Measurements from ENCODE around the gene CDKN2AIPNL.
A peak's percentile ranks its signal among the peaks of the same experiment; 100 is the strongest.
"Not testable (repeated sequence)": the region's sequence is repeated elsewhere in the genome, so short reads cannot be mapped to it uniquely, and the experiment has no call there.

CDKN2AIPNL gene

DNA sequence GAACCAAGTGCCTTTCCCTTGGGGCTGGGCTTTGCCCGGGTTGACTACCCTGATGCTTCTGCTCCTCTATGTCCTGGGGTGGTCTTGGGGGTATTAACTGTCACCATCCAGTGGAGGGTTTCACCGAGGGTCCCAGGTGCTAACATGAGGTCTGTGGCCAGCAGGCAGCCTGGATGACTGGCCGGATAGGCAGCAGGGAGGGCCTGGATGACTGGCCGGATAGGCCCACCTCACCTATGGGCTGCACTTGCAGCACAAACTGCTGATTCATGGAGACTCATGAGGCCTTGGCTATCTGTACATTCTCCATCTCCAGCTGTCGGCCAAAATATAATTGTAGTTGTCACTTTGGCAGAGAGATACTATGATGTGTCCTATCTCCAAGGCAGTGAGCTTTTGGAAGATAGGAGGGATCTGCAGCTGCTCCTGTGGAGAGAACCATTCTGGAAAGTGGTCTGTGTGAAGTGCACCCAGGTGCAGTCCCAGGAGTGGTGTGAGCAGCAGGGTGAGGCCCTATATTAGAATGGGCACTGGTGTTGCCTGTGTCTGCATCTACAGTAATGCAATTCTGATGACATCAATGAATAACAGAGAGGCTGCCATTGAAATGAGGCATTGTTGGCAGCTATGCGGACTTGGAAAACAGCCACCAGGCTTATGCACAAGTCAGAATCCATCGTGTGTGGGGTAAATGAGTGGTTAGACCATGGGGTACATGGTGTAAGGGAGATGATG, 26.3 kb upstream of the CDKN2AIPNL start:
- peak; percentile 70 to 72 for DNase-seq

DNA sequence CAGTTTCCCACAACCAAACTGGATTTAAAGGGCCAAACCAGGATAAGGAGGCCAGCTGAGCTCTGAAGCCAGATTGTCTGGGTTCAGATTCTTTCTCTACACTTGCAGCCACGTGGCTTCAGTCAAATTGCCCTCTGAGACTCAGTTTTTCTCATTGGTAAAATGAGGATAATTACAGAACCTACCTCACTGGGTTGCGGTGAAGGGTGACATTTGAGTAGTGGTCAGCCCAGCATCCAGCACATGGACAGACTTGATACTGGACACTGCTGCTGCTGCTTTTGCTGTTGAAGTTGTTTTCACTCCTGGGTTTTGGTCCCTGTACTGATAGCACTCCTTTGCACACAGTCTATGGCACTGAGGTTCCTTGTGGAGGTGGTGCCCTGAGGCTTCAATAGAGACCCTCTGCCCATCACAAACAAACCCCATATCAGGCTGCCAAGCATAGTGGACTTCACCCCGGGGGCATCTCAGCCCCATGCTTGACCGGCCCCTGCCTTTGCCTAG, 25.7 kb upstream of the CDKN2AIPNL start:
- no peak for DNase-seq

DNA sequence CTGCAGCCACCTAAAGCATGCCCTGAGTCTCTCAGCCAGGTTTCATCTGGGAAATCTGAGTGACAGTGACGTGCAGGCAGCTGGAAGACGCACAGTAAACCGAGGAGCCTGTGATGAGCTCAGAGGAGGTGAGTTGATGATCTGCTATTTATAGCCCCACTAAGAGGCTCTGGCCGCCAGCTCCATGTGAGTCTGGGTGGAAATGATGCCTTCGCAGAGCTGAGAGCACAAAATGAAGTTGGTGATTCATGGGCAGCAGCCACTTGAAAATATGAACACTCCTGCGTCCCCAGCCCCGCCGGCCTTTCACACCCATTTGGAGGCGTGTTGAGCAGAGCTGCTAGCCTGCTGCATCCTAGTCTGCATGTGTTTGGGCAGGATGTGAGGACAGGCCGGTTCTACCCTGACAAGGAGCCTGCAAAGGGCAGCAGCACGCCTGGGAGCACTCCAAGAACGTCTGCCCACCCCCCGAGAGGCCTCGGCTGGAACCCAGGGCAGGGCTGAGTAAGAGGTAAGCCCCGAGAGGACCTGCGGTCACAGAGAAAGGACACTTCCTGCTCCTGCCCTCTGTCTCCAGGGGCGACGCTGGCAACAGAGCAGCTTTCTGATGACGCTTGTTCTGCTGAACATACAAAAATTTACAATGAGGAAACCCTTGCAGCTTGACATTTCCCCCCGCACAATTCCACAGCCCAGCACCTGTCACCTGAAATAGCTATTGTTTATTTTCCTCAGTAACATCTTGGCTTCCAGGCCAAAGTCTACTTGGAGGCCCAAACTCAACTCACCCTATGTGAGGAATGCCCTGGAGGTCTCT, 25.1 kb upstream of the CDKN2AIPNL start:
- DNase-seq = peak; percentile 94

DNA sequence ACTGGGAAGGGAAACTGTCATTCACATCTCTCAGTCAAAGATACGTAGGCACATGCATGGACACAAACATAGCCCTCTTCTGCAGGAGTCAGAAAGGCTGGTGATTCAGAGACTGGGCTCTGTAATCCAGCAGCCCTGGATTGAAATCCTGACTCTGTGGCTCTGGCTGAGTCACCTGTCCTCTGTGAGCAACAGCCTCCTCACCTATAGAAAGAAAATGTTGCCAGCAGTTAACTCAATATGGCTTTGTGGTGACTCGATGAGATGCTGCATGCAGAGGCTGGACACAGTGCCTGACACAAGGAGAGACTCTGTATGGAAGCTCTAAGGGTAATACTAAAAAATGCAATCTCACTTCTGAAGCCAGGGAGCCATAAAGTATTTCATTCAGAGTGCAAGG, 23.9 kb upstream of the CDKN2AIPNL start:
- no peak for DNase-seq

DNA sequence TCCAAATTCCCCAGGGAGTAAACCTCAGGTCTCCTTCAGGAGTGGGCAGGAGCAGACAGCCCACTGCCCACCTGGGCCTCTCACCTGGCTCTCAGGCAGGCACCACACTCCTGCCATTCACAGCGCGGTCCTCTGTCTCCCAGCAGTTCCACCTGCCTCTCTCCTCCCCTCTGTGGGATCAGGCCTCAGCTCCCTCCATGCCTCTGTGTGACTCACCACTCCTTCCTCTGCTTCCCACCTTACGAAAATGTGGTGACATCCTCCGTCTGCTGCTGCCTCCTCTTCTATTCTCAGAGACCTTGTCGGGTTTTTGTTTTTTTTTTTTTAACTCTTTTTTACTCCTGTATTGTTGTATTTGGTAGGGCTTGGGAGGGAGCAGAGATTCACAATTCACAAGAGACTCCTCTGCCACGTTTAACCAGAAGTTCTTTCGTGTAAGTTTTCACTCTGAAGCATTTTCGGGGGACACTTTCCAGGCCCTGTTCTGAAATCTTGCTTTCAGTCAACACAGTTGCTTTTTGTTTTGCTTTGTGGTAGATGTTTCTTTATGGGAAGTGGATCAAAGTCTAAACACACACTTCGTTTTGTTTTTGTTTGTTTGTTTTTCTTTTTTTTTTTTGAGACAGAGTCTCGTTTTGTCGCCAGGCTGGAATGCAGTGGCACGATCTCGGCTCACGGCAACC, 21.1 kb upstream of the CDKN2AIPNL start:
- DNase-seq = peak in 1 of 2 experiments; percentile 11

DNA sequence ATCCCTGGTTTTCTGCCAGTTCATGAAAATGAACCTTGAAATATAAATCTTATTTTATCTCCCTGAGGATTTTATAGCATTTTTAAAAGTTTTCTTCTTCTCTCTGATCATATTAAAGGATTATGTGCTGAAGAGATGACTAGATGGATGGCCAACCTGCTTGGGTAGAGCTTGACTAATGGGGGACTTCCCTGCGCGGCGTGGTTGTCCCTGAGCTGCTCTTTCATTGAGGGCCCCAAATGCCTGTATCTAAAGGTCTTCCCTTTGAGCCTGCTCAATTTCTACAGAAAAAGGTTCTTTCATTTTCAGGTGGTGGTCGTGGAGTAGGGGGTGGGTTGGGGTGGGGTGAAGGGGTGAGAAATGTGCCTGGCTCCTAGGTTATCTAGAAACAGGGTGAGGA, 20.5 kb upstream of the CDKN2AIPNL start:
- no peak for DNase-seq

DNA sequence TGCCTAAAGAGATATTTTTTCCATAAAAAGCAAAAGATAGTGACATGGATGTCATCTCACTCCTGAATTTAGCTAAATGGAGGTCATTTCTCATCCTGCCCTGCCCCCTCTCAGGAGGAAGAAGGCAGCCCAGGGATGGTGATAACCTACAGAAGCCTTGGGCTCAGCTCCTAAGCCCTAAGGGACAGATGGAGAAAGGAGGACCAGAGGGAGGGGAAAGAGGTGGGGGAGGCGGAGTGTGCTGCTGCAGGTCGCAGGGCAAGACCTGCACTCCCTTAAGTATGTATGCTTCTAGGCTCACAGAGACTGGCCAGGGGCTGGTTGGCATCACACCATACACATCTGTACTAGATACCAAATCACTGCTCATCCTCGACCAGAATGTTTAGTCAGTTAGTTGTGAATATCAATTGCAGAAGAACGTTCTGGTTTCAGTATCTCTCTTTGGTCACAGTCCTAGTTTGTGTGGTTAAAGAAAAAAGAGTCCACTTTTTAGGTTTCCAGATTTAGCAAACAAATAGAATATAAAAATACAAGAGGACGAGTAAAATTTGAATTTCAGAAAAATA, 18.4 kb upstream of the CDKN2AIPNL start:
- no peak for DNase-seq

DNA sequence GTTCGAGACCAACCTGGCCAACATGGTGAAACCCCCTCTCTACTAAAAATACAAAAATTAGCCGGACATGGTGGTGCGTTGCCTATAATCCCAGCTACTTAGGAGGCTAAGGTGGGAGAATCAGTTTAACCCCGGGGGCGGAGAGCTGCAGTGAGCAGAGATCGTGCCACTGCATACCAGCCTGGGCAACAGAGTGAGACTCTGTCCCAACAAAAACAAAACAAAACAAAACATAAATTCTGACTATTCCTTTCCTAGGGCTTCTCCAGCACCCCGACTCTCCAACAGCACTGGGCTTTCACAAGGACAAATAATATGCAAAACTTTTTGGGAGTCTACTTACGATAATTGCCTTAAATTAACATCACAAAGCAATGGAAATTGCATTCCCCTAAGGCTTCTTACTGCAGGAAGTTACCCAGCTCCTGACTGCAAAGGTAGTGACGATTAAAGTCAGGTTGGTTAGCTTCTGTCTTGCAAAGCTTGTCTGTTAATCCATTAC, 15.9 kb upstream of the CDKN2AIPNL start:
- DNase-seq = no peak

DNA sequence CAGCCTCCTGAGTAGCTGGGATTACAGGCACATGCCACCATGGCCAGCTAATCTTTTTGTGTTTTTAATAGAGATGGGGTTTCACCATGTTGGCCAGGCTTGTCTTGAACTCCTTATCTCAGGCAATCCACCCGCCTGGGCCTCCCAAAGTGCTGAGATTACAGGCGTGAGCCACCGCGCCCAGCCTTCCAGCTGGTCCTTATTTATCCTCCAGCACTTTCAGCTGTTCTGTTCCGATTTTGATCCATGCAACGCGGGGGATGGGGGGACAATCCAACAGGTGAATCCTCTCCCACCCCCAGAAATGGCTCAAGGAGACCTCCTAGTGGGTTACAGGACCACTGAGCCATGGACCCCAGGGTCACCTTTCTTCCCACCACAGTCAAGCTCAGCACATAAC, 14.7 kb upstream of the CDKN2AIPNL start:
- no peak for DNase-seq

DNA sequence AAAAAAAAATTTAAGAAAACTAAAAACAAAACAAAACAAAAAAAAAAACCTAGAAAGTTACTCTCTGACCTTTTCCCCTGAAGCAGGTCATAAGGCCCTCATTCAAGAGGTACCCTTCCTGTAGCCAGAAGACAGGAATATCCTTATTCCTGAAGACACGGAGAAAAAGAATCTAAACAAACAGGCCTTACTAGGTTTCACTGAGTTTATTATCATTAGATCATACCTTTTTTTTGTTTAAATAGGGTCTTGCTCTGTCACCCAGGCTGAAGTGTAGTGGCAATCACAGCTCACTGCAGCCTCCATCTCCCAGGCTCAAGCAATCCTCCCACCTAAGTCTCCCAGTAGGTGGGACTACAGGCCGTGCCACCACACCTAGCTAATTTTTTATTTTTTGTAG, 11.7 kb upstream of the CDKN2AIPNL start:
- no peak for DNase-seq

DNA sequence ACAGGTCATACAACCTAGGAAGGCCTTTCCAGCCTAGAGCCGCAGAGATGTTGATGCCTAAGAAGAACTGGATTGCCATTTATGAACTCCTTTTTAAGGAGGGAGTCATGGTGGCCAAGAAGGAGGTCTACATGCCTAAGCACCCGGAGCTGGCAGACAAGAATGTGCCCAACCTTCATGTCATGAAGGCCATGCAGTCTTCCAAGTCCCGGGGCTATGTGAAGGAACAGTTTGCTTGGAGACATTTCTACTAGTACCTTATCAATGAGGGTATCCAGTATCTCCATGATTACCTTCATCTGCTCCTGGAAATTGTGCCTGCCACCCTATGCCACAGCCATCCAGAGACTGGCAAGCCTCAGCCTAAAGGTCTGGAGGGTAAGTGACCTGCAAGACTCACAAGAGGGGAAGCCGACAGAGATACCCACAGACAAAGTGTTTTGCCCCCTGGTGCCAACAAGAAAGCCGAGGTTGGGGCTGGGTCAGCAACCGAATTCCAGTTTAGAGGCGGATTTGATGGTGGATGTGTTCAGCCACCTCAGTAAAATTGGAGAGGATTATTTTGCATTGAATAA, 11.2 kb upstream of the CDKN2AIPNL start:
- no peak for DNase-seq

DNA sequence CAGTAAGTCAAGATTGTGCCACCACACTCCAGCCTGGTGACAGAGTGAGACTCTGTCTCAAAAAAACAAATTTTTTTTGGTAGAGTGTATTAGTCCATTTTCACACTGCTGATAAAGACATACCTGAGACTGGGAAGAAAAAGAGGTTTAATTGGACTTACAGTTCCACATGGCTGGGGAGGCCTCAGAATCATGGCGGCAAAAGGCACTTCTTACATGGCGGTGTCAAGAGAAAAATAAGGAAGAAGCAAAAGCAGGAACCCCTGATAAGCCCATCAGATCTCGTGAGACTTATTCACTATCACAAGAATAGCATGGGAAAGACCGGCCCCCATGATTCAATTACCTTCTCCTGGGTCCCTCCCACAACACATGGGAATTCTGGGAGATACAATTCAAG, 9.4 kb upstream of the CDKN2AIPNL start:
- DNase-seq = not testable (repeated sequence)

DNA sequence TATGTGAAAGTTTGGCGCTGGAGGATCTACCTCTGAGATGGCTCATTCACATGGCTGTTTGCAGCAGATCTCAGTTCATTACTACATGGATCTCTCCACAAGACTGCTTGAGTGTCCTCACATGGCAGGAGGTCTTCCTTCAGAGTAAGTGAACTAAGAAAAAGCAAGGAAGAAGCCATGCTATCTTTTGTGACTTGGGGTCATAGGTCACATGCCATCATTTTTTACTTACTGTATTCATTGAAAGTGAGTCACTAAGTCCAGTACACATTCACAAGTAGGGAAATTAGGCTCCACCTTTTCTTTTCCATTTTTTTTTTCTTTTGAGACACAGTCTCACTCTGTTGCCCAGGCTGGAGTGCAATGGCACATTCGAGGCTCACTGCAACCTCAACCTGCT, 8.7 kb upstream of the CDKN2AIPNL start:
- DNase-seq = no peak

DNA sequence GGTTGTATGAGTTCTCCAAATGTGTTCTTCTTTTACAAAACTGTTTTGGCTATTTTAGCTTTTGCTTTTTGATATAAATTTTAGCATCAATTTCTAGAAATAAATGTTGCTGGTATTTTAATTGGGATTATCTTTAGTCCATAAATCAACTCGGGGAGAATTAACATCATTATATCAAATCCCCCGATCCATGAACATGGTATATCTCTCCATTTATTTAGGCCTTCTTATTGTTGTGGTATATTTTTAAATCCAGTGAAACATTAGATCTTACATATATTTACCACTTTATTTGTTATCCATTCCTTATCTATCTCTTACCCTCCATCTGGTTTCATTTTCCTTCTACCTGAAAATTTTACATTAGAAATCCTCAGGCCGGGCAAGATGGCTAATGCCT, 7.3 kb upstream of the CDKN2AIPNL start:
- no peak for DNase-seq

DNA sequence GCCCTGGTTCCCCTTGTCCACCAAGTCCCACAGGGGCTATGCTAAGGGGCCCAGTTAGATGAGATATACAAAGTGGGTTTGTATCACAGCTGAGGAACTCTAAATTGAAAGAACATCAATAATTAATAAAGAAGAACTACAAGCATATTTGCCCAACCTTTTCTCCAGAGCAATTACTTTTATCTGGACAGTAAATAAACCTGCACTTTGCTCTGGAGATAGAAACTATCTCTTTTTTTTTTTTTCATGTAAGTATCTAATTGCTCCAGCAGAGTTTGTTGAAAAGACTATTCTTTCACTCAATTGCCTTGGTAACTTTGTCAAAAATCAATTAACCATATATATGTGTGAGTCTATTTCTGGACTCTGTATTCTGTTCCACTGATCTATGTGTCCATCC, 6.0 kb upstream of the CDKN2AIPNL start:
- no peak for DNase-seq

DNA sequence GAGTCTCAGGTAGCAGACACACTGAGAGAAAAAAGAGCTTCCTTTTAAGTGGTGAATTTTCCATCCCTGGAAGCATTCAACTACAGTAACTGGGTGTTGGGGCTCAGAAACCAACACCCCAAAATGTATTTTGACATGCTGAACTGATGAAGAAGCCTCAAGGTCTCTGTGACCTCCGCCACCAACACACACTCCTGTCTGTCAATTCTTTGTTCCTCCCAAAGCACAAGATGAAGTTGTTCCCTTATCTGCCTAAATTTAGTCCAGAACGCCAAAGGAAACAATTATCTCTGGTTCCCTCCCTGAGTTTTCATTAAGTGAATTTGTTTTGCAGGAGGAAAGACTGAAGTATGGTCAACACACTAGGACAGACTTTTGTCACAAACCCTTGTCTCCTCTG, 1.4 kb upstream of the CDKN2AIPNL start:
- DNase-seq = no peak

DNA sequence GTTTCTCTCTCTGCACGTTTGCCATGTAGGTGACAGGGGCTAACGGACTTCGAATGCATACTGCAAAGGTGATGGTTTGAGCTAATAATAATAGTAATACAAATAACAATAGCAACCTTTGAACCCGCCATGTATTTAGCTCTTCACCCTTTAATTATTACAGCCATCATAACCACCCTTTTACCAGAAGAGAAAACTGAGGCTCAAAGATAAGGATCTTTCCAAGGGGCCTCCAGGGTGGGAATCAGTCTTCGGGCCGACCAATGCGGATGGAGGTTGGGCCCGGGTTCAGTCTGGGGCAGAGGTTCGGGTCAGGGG, 494 bp downstream of the CDKN2AIPNL start:
- DNase-seq = no peak

DNA sequence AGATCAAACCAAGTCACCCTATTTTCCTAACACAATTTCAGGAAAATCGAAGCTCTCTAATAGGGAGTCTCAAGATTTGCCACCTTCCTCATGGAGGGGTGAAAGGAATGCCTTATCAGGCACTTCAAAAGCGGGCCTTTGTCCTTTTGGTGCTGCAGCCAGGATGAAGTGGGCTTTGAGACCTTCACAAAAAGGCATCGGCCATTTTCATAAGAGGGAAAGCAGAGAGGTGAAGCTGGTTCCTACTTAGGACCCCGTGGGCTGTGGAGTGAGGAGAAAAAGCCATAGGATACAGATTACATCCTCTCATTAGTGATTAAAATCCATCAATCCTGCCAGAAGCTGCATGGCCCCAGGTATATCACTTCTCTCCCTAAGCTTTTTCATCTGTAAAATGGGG, 859 bp downstream of the CDKN2AIPNL start:
- no peak for DNase-seq

DNA sequence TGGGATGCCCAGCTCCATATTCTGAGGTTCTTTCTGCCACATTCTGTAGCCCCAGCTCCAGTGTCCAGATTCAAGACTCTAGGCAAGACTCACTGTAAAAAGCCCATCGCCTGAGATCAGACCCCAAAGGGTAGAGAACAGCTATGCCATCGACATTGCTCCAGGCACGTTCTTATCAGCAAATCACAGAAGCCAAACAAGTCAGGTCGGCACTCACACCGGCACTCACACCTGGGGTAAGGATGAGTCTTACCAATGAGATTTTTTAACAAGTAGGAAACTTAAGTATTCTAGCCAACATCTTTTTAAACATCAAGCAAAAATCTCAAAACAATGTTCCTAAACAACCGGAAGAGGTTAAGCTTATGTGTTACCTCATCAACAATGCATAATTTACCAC, 2.4 kb downstream of the CDKN2AIPNL start:
- no peak for DNase-seq

DNA sequence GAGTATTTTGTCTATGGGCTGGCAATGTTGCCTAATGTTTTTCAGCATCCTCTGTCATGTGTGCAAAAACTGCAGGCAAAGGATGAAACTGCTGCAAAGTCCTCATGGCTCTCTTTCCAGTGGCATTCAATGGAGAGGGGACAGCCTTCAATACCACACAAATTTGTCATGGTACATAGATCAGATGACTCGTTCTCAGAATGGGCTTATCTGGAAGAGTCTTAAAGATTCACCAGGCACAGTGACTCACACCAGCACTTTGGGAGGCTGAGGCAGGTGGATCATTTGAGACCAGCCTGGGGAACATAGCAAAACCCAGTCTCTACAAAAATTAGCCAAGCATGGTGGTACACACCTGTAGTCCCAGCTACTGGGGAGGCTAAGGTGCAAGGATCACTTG, 5.3 kb downstream of the CDKN2AIPNL start:
- no peak for DNase-seq

DNA sequence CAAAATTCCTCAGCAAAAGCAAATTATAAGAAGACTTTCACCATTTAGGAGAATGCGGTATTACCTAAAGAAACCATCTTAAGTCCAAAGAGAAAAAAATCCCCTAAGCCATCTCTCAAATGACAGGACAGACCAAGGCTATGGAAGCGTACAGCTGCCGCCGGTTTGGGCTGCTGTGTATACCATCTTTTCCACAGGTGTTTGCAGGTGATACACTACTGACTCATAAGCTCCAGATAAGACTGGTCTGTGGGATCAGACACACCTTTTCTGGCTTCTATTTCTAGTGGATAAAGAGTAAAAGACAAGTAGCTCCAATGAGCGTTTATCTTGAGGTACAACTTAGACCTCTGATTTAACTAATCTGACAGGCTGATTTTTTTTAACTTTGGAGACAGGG, 7.7 kb downstream of the CDKN2AIPNL start:
- DNase-seq = no peak

DNA sequence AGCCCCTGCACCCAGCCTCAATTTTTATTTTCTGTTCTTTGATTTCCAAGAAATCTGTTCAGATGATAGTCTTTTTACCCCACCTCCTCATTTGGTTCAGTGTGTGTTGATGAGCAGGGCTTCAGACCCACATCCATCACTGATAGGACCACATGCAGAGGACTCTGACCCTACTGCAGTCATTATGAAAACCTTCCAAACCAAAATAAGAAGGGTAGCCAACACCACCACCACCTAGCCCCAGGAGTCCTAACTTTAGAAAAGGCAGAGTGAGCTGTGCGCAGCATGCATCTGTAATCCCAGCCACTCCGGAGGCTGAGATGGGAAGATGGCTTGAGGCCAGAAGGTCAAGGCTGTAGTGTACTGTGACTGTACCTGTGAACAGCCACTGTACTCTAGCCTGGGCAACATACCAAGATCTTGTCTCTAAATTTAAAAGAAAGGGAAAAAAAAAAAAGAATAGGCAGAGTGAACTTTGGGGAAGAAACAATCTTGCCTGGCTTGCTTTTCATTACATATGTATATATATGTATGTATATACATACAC, 13.0 kb downstream of the CDKN2AIPNL start:
- DNase-seq = no peak

DNA sequence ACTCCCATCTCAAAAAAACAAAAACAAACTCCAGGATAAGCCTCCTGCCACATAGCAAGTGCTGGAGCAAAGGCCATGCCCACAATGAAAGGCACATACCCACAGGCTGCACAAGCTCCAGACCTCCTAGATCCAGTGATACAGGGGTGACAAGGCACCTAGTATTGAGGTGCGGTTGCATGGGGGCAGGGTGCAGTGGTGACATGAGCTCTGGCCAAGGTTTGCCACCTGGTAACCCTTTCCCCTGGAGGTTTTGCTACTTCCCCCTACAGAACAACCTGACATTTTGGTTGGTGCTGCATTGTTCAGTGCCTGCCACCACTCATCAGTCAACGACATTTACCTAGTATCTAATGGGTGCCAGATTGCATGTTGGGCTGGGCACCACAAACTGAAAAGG, 14.5 kb downstream of the CDKN2AIPNL start:
- DNase-seq = no peak

All from SHP77 (cell line).